KMS-11 (cell line): ENCODE results near the gene DNMT1.
A peak's percentile ranks its signal among the peaks of the same experiment; 100 is the strongest.

Experiments
- H2AFZ ChIP-seq: fragments of 200-600 bp; sonication (generic); 2 replicates; pipeline ENCODE4 v1.6.1; 2016; ENCODE audit warnings: antibody characterized with exemption, mixed run types, low read depth
- H3K27ac ChIP-seq: fragments of 200-600 bp; sonication (generic); 2 replicates; pipeline ENCODE4 v1.6.1; 2016; ENCODE audit warnings: mild to moderate bottlenecking, mixed run types
- H3K27me3 ChIP-seq: fragments of 200-600 bp; sonication (generic); 2 replicates; pipeline ENCODE4 v1.6.1; 2017; ENCODE audit warnings: mild to moderate bottlenecking, low read depth, mixed run types, moderate library complexity; ENCODE audit not compliant: insufficient read depth
- H3K36me3 ChIP-seq: fragments of 200-600 bp; sonication (generic); 2 replicates; pipeline ENCODE4 v1.6.1; 2017; ENCODE audit warnings: mild to moderate bottlenecking, mixed run types; ENCODE audit not compliant: insufficient read depth
- H3K4me1 ChIP-seq: fragments of 200-600 bp; sonication (generic); 2 replicates; pipeline ENCODE4 v1.6.1; 2016; ENCODE audit warnings: mild to moderate bottlenecking, low read depth, mixed run types; ENCODE audit not compliant: poor library complexity, severe bottlenecking
- H3K4me2 ChIP-seq: fragments of 200-600 bp; sonication (generic); 2 replicates; pipeline ENCODE4 v1.7.0; 2016; ENCODE audit warnings: mild to moderate bottlenecking, mixed run types
- H3K4me3 ChIP-seq: fragments of 200-600 bp; sonication (generic); IDR thresholded peaks from 2 replicates; pipeline ENCODE4 v1.6.1; 2017; ENCODE audit warnings: low read depth, low read length, mixed read lengths; ENCODE audit not compliant: insufficient read depth
- H3K79me2 ChIP-seq: fragments of 200-600 bp; sonication (generic); 2 replicates; pipeline ENCODE4 v1.6.1; 2016; ENCODE audit warnings: low read depth, mixed run types; ENCODE audit not compliant: insufficient read depth
- H3K9ac ChIP-seq: fragments of 200-600 bp; sonication (generic); 2 replicates; pipeline ENCODE4 v1.6.1; 2016; ENCODE audit warnings: mild to moderate bottlenecking, mixed run types
- H4K20me1 ChIP-seq: fragments of 200-600 bp; sonication (generic); 2 replicates; pipeline ENCODE4 v1.6.1; 2016; ENCODE audit warnings: mild to moderate bottlenecking, mixed run types; ENCODE audit not compliant: insufficient read depth
- CTCF ChIP-seq: fragments of 200-600 bp; sonication (generic); conservative IDR thresholded peaks from 2 replicates; pipeline ENCODE4 v1.6.1; 2017; ENCODE audit warnings: low read depth, mild to moderate bottlenecking, antibody characterized with exemption, low read length, moderate library complexity, mixed read lengths

The DNMT1 gene

GRCh38 chr19:10122045-10122444 is 72.7 kb downstream of the DNMT1 start:
- H4K20me1 ChIP-seq, result no peaks in the 10 kb centered on the region
- H3K27me3 ChIP-seq, result no peaks in the 10 kb centered on the region
- no peak for TF ChIP-seq CTCF
- H3K4me1 ChIP-seq, result peaks cover 2% of the 10 kb centered on the region
- no peak overlapping the region for H3K4me3 ChIP-seq
- no peak overlapping the region for H3K27ac ChIP-seq
- H3K4me2 ChIP-seq, result no peak overlapping the region
- H3K36me3 ChIP-seq, result no peaks in the 10 kb centered on the region
- H2AFZ ChIP-seq, result no peak overlapping the region
- H3K9ac ChIP-seq, result no peak overlapping the region
- peaks cover 12% of the 10 kb centered on the region; the same call in 1 of the 2 replicates for H3K79me2 ChIP-seq

- no peaks in the 10 kb centered on the region for H3K27me3 ChIP-seq
- no peak overlapping the region for H3K27ac ChIP-seq
- no peak overlapping the region for H3K4me3 ChIP-seq
- H3K36me3 ChIP-seq, result no peaks in the 10 kb centered on the region
- H3K4me2 ChIP-seq, result 0 out of 2 replicates have a peak overlapping the region, but pooled peaks have one; percentile 63
- no peak overlapping the region for H2AFZ ChIP-seq
- TF ChIP-seq CTCF, result no peak
- no peak overlapping the region for H3K9ac ChIP-seq
- H3K4me1 ChIP-seq, result peaks cover 2% of the 10 kb centered on the region
- H3K79me2 ChIP-seq, result peaks cover 12% of the 10 kb centered on the region; the same call in 1 of the 2 replicates
- no peaks in the 10 kb centered on the region for H4K20me1 ChIP-seq
These were observed 74.1 kb downstream of the DNMT1 start for GRCh38 chr19:10120538-10121189.

GRCh38 chr19:10118960-10119359 is 75.8 kb downstream of the DNMT1 start:
- H3K79me2 ChIP-seq, result peaks cover 12% of the 10 kb centered on the region; the same call in 1 of the 2 replicates
- H4K20me1 ChIP-seq, result no peaks in the 10 kb centered on the region
- H3K27me3 ChIP-seq, result no peaks in the 10 kb centered on the region
- no peak overlapping the region for H3K4me3 ChIP-seq
- no peak for TF ChIP-seq CTCF
- H3K4me1 ChIP-seq, result peaks cover 2% of the 10 kb centered on the region
- no peak overlapping the region; the same call in 1 of the 2 replicates for H3K27ac ChIP-seq
- H3K36me3 ChIP-seq, result no peaks in the 10 kb centered on the region
- peak overlapping the region; percentile 96 for H3K4me2 ChIP-seq
- no peak overlapping the region for H2AFZ ChIP-seq
- peak overlapping the region; percentile 61; the same call in 1 of the 2 replicates for H3K9ac ChIP-seq

- H3K79me2 ChIP-seq, result peaks cover 12% of the 10 kb centered on the region; the same call in 1 of the 2 replicates
- H3K4me3 ChIP-seq, result no peak overlapping the region
- no peak overlapping the region for H2AFZ ChIP-seq
- peaks cover 18% of the 10 kb centered on the region for H3K4me1 ChIP-seq
- H4K20me1 ChIP-seq, result no peaks in the 10 kb centered on the region
- no peaks in the 10 kb centered on the region for H3K36me3 ChIP-seq
- no peak overlapping the region for H3K4me2 ChIP-seq
- no peaks in the 10 kb centered on the region for H3K27me3 ChIP-seq
- no peak overlapping the region for H3K9ac ChIP-seq
- H3K27ac ChIP-seq, result no peak overlapping the region
- no peak for TF ChIP-seq CTCF
These were observed 77.7 kb downstream of the DNMT1 start for GRCh38 chr19:10116866-10117616.
